SU-DHL-6 (cell line): ENCODE results near the gene ZNF283.
"Not testable (repeated sequence)": the region's sequence is repeated elsewhere in the genome, so short reads cannot be mapped to it uniquely, and the experiment has no call there.

Experiments
- H2AFZ ChIP-seq: fragments of 200-600 bp; sonication (generic); 2 replicates; pipeline ENCODE4 v1.6.1; 2014; ENCODE audit warnings: low read depth, mild to moderate bottlenecking, moderate library complexity, mixed read lengths, antibody characterized with exemption, low read length; ENCODE audit not compliant: severe bottlenecking
- H3F3A ChIP-seq: fragments of 200-600 bp; shearing (Covaris generic); 2 replicates; pipeline ENCODE4 v1.6.0; 2016; ENCODE audit warnings: antibody characterized with exemption, mild to moderate bottlenecking; ENCODE audit not compliant: insufficient read depth
- H3K27ac ChIP-seq: fragments of 200-600 bp; sonication (generic); 2 replicates; pipeline ENCODE4 v1.5.1; 2016; ENCODE audit warnings: low read depth, mild to moderate bottlenecking, low read length, moderate library complexity, mixed read lengths
- H3K27me3 ChIP-seq: fragments of 200-600 bp; sonication (generic), shearing (Covaris generic); 2 replicates; pipeline ENCODE4 v1.6.0; 2014; ENCODE audit warnings: mild to moderate bottlenecking, low read length
- H3K36me3 ChIP-seq: fragments of 200-600 bp; sonication (generic); 2 replicates; pipeline ENCODE4 v1.6.1; 2014; ENCODE audit warnings: mild to moderate bottlenecking, low read length, mixed read lengths
- H3K4me2 ChIP-seq: fragments of 300-600, 200-600 bp; shearing (Covaris generic), sonication (generic); 2 replicates; pipeline ENCODE4 v1.6.0; 2014; ENCODE audit warnings: low read length, low read depth, mild to moderate bottlenecking; ENCODE audit not compliant: poor library complexity, severe bottlenecking
- H3K4me3 ChIP-seq: fragments of 200-600 bp; sonication (generic); 2 replicates; pipeline ENCODE4 v1.5.1; 2014; ENCODE audit warnings: antibody characterized with exemption, low read length, mild to moderate bottlenecking, mixed read lengths; ENCODE audit not compliant: insufficient read depth, poor library complexity, severe bottlenecking
- H3K79me2 ChIP-seq: fragments of 200-600 bp; sonication (generic); 2 replicates; pipeline ENCODE4 v1.6.1; 2014; ENCODE audit warnings: mild to moderate bottlenecking, low read length, moderate library complexity; ENCODE audit not compliant: insufficient read depth
- H3K9ac ChIP-seq: fragments of 200-600 bp; sonication (generic); 2 replicates; pipeline ENCODE4 v1.7.0; 2014; ENCODE audit warnings: mild to moderate bottlenecking, low read length
- H3K9me2 ChIP-seq: fragments of 200-600 bp; sonication (generic); replicated peaks from 2 replicates; pipeline ENCODE4 v1.6.1; 2014; ENCODE audit warnings: low read length; ENCODE audit not compliant: insufficient read depth
- H3K9me3 ChIP-seq: fragments of 200-600 bp; sonication (generic); 2 replicates; pipeline ENCODE4 v1.6.1; 2014; ENCODE audit warnings: low read length, mixed read lengths; ENCODE audit not compliant: insufficient read depth
- H4K20me1 ChIP-seq: fragments of 200-600 bp; sonication (generic); 2 replicates; pipeline ENCODE4 v1.6.1; 2014; ENCODE audit warnings: low read depth, mild to moderate bottlenecking, antibody characterized with exemption, low read length, moderate library complexity, mixed read lengths
- EZH2phosphoT487 ChIP-seq: fragments of 200-600 bp; sonication (generic), shearing (Covaris generic); conservative IDR thresholded peaks from 2 replicates; pipeline ENCODE4 v1.6.1; 2018; ENCODE audit warnings: mild to moderate bottlenecking, antibody characterized with exemption, low read length, moderate library complexity, mixed read lengths
- TF ChIP-seq, protein P1 (sequence below): fragments of 200-600 bp; sonication (generic); IDR thresholded peaks from one replicate; pipeline ENCODE4 v1.5.1; 2017; ENCODE audit warnings: antibody characterized with exemption, mild to moderate bottlenecking, low read length, moderate library complexity; ENCODE audit not compliant: insufficient read depth, poor library complexity, severe bottlenecking

Gene ZNF283

DNA sequence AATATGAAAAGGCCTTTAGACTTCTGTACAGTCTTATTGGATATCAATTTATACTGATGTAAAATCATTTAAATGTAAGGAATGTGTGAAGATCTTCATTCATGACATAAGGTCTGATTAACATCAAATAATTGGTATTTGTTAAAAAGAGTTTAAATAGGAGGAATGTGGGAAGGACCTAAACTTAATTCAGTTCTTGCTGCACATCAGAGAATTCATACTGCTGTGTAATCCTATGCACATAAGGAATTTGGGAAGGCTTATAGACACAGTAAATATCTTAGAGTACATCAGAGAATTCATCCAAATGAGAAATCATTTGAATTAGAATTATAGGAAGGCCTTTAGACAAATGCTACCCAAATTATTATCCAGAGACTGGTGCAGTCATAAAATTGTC, 21.7 kb downstream of the ZNF283 start:
- Histone ChIP-seq H3K27ac (no peak overlapping the region), H3K36me3 (peaks cover 53% of the 10 kb centered on the region), H4K20me1 (no peaks in the 10 kb centered on the region), H3K9me2 (no peaks in the 10 kb centered on the region), H3K27me3 (no peaks in the 10 kb centered on the region), H3K9ac (no peak overlapping the region), H2AFZ (no peak overlapping the region), H3K9me3 (peaks cover 42% of the 10 kb centered on the region), H3K4me3 (no peak overlapping the region), H3K79me2 (no peaks in the 10 kb centered on the region), H3F3A (no peaks in the 10 kb centered on the region), H3K4me2 (no peak overlapping the region)
- TF ChIP-seq EZH2phosphoT487 = no peak

DNA sequence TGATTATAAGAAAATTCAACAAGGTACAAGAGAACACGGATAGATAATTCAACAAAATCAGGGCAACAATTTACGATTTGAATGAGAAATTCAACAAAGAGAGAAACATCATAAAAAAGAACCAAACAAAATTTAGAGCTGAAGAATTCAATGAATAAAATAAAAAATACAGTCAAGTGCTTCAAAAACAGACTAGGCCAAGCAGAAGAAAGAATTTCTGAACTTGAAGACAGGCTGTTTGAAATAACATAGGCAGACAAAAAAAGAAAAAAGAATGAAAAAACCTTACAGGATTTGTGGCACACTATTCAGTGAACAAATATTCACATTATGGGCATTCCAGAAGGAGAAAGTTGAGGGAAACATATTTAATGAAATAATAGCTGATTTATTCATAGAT, 31.1 kb downstream of the ZNF283 start:
- no peak for TF ChIP-seq EZH2phosphoT487
- TF ChIP-seq, protein P1, sequence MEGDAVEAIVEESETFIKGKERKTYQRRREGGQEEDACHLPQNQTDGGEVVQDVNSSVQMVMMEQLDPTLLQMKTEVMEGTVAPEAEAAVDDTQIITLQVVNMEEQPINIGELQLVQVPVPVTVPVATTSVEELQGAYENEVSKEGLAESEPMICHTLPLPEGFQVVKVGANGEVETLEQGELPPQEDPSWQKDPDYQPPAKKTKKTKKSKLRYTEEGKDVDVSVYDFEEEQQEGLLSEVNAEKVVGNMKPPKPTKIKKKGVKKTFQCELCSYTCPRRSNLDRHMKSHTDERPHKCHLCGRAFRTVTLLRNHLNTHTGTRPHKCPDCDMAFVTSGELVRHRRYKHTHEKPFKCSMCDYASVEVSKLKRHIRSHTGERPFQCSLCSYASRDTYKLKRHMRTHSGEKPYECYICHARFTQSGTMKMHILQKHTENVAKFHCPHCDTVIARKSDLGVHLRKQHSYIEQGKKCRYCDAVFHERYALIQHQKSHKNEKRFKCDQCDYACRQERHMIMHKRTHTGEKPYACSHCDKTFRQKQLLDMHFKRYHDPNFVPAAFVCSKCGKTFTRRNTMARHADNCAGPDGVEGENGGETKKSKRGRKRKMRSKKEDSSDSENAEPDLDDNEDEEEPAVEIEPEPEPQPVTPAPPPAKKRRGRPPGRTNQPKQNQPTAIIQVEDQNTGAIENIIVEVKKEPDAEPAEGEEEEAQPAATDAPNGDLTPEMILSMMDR = no peak
- Histone ChIP-seq H3K36me3 (0 out of 2 replicates have a peak, but pooled peaks cover 3% of the 10 kb centered on the region), H2AFZ (no peak overlapping the region), H3K9ac (no peak overlapping the region), H3F3A (no peaks in the 10 kb centered on the region), H3K27me3 (no peaks in the 10 kb centered on the region), H3K4me3 (no peak overlapping the region), H3K9me2 (no peaks in the 10 kb centered on the region), H3K4me2 (no peak overlapping the region), H3K79me2 (no peaks in the 10 kb centered on the region), H4K20me1 (no peaks in the 10 kb centered on the region), H3K27ac (no peak overlapping the region), H3K9me3 (peaks cover 56% of the 10 kb centered on the region)

DNA sequence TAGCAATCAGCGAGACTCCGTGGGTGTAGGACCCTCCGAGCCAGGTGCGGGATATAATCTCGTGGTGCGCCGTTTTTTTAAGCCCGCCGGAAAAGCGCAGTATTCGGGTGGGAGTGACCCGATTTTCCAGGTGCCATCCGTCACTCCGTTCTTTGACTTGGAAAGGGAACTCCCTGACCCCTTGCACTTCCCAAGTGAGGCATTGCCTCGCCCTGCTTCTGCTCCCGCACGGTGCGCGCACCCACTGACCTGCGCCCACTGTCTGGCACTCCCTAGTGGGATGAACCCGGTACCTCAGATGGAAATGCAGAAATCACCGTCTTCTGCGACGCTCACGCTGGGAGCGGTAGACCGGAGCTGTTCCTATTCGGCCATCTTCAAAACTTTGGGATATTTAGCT, 39.8 kb downstream of the ZNF283 start:
- H2AFZ ChIP-seq, H3K27ac ChIP-seq, H3K27me3 ChIP-seq, H3K36me3 ChIP-seq, H4K20me1 ChIP-seq, H3K9ac ChIP-seq, H3K4me3 ChIP-seq, H3F3A ChIP-seq, H3K4me2 ChIP-seq, H3K9me2 ChIP-seq, H3K79me2 ChIP-seq: not testable (repeated sequence)
- peaks cover 11% of the 10 kb centered on the region; the same call in 1 of the 2 replicates for H3K9me3 ChIP-seq

DNA sequence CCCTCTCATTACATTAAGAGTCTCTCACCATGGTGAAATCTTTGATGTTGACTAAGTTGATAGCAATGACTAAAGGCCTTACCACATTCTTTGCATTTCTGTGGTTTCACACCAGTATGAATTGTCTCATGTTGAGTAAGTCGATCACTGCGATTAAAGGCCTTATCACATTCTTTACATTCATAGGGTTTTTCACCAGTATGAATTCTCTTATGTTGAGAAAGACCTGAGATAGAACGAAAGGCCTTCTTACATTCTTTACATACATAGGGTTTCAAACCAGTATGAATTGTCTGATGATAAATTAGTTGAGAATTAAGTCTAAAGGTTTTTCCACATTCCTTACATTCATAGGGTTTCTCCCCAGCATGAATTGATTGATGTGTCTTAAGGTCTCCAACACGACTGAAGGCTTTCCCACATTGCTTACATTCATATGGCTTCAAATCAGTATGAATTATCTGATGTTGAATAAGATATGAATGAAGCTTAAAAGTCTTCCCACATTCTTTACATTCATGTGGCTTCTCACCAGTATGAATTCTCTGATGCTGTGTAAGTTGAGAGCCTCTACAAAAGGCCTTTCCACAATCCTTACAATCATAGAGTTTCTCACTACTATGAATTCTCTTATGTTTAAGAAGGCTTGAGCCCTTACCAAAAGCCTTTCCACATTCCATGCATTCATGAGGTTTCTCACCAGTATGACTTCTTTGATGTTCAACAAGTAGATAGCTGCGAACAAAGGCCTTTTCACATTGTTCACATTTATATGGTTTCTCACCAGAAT, 45.6 kb downstream of the ZNF283 start:
- no peak overlapping the region for H3K4me3 ChIP-seq
- no peak overlapping the region for H2AFZ ChIP-seq
- TF ChIP-seq EZH2phosphoT487 = no peak
- H3K4me2 ChIP-seq = no peak overlapping the region
- no peak overlapping the region for H3K27ac ChIP-seq
- H3K36me3 ChIP-seq = peaks cover 5% of the 10 kb centered on the region; the same call in 1 of the 2 replicates
- no peaks in the 10 kb centered on the region for H3K9me2 ChIP-seq
- no peaks in the 10 kb centered on the region for H4K20me1 ChIP-seq
- H3F3A ChIP-seq = no peaks in the 10 kb centered on the region
- peaks cover 38% of the 10 kb centered on the region for H3K9me3 ChIP-seq
- no peaks in the 10 kb centered on the region for H3K27me3 ChIP-seq
- no peak overlapping the region for H3K9ac ChIP-seq
- H3K79me2 ChIP-seq = no peaks in the 10 kb centered on the region
